Lower lobe of right lung (tissue), 2 donors: Measurements from ENCODE around the gene SPEF1. TPM values are rescaled to one million over a fixed set of nuclear protein-coding genes. Genes with fewer than 3 reads are reported as not detected.

Source experiments
- ATAC-seq, 2 donors: fragments of 200-7000 bp; cut with Tn5 transposase; one replicate each; pipeline ENCODE4 v1.9.1; 2020 to 2022; ENCODE audit warnings: mild to moderate bottlenecking in 2 of 2, moderate library complexity in 2 of 2
- DNase-seq: peaks from one replicate; pipeline ENCODE4 v3.0.0-alpha.2; 2020
- H3K27ac ChIP-seq: fragments of 200-600 bp; one replicate; pipeline ENCODE4 v1.8.0; 2022
- H3K27me3 ChIP-seq: fragments of 200-600 bp; one replicate; pipeline ENCODE4 v1.8.0; 2022; ENCODE audit warnings: low read depth
- H3K36me3 ChIP-seq: fragments of 200-600 bp; one replicate; pipeline ENCODE4 v1.8.0; 2022; ENCODE audit warnings: mild to moderate bottlenecking
- H3K4me1 ChIP-seq: fragments of 200-600 bp; one replicate; pipeline ENCODE4 v1.8.0; 2022
- H3K4me3 ChIP-seq: fragments of 200-600 bp; one replicate; pipeline ENCODE4 v1.8.0; 2022; ENCODE audit warnings: mild to moderate bottlenecking
- H3K9me3 ChIP-seq: fragments of 200-600 bp; one replicate; pipeline ENCODE4 v1.8.0; 2022
- intact Hi-C: fragments of 100-400 bp; cut with DNase I; formaldehyde crosslinking; loops from one replicate; pipeline ENCODE4 v1.11.0; 2022
- total RNA-seq: library from RNA; stranded (reverse); fragmentation: NEBNext Ultra II Directional; extraction: Animal tissue kit (Norgen Biotek cat#: 25700); gene quantifications from one replicate; pipeline ENCODE4 v1.2.1, GENCODE V29; 2021
- TF ChIP-seq, protein P1 (sequence below): fragments of 200-600 bp; IDR thresholded peaks from one replicate; pipeline ENCODE4 v1.8.0; 2022; ENCODE audit warnings: antibody characterized with exemption, mild to moderate bottlenecking
- donor health status: DM: no; HTN: yes; CAD: no; lungs with severe emphysema.

Gene SPEF1
- total RNA-seq, 1 donor from 2014 or later: 3.9 TPM

DNA sequence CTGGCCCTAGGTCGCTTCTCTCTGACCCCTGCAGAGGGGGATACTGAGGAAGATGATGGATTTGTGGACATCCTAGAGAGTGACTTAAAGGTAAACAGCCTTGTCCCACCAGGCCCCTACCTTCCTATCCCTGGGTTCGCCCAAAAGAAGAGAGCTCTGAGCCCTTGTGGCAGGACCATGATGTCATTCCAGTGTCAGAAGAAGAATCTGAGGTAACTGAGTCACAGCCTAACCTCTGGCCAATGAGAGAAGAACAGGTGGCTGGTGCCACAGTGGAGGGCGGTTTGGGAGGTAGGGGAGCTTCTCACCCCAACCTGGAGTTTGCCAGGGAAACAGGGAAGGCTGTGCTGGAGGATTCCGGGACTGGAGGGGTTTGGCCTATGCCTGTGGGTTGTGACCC, 20.1 kb upstream of the SPEF1 start:
- no peaks in the 10 kb centered on the region for H3K9me3 ChIP-seq
- no peak for ATAC-seq
- H3K4me3 ChIP-seq: no peak overlapping the region
- H3K36me3 ChIP-seq: peaks cover 82% of the 10 kb centered on the region
- peak; percentile 6 for DNase-seq
- H3K27ac ChIP-seq: peak overlapping the region; percentile 83
- no peaks in the 10 kb centered on the region for H3K27me3 ChIP-seq
- TF ChIP-seq, protein P1, sequence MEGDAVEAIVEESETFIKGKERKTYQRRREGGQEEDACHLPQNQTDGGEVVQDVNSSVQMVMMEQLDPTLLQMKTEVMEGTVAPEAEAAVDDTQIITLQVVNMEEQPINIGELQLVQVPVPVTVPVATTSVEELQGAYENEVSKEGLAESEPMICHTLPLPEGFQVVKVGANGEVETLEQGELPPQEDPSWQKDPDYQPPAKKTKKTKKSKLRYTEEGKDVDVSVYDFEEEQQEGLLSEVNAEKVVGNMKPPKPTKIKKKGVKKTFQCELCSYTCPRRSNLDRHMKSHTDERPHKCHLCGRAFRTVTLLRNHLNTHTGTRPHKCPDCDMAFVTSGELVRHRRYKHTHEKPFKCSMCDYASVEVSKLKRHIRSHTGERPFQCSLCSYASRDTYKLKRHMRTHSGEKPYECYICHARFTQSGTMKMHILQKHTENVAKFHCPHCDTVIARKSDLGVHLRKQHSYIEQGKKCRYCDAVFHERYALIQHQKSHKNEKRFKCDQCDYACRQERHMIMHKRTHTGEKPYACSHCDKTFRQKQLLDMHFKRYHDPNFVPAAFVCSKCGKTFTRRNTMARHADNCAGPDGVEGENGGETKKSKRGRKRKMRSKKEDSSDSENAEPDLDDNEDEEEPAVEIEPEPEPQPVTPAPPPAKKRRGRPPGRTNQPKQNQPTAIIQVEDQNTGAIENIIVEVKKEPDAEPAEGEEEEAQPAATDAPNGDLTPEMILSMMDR: no peak
- H3K4me1 ChIP-seq: peaks cover 100% of the 10 kb centered on the region
- intact Hi-C loops: no loop called here

DNA sequence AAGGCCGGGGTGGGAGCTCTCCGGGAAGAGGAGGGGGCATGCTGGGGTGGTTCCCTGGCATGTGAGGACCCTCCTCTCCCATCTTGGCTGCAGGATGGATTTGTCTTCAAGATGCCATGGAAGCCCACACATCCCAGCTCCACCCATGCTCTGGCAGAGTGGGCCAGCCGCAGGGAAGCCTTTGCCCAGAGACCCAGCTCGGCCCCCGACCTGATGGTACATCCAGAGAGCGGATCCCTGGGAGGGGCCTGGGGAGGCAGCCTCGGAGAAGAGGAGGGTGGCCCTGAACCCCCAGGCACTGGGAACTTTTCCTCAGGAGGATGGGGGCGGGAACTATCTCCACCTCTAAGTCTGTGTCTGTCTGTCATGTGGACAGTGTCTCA, 19.6 kb upstream of the SPEF1 start:
- no peaks in the 10 kb centered on the region for H3K27me3 ChIP-seq
- H3K36me3 ChIP-seq: peaks cover 80% of the 10 kb centered on the region
- H3K4me3 ChIP-seq: peak overlapping the region; percentile 14
- no peaks in the 10 kb centered on the region for H3K9me3 ChIP-seq
- ATAC-seq (no peak), DNase-seq (peak; percentile 47)
- intact Hi-C loops: no loop called here
- TF ChIP-seq, protein P1: no peak
- H3K4me1 ChIP-seq: peaks cover 96% of the 10 kb centered on the region
- H3K27ac ChIP-seq: peak overlapping the region; percentile 83

DNA sequence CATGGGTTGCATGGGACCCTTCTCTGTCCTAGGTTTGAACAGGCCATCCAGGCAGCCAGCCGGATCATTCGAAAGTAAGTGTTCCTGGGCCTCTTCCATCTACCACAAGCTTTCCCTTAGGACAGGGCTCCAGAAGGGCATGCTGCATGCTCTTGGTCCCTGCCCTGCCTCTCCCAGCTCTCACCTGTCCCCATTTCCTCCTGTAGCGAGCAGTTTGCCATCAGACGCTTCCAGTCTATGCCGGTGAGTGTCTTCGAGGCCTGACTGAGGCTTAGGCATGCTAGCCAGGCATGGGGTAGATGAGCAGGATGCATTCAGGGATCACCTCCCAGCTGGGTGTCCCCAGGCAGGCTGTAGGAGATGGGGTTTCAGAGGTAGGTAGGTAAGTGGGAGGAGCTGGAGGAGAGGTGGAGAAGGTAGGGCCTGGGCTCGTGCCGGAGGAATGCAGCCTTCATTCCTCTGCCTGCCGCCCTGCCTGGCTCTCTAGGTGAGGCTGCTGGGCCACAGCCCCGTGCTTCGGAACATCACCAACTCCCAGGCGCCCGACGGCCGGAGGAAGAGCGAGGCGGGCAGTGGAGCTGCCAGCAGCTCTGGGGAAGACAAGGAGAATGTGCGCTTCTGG, 19.1 kb upstream of the SPEF1 start:
- intact Hi-C loops: no loop called here
- TF ChIP-seq, protein P1: no peak
- H3K27ac ChIP-seq: peak overlapping the region; percentile 83

DNA sequence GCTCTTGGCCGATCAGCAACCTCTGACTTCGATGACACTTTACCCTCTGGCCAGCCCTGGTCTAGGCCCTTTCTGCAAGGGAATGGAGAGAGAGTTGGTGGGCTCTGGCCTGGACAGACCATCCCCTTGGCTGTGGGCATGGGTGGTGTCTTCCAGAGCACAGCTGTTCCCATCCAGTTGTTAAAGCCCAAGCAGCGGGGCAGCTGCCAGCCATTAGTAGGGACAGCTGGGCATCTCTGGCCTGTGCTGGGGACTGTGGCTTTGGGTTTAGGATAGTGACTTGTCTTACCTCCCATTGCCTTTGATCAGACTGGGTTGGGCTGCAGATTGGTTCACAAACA, 17.6 kb upstream of the SPEF1 start:
- H3K27ac ChIP-seq: peak overlapping the region; percentile 95
- peak overlapping the region; percentile 79 for H3K4me3 ChIP-seq
- TF ChIP-seq, protein P1: no peak

More for the DNA sequence above, 19.1 kb upstream of the SPEF1 start:
- Histone ChIP-seq H3K9me3 (no peaks in the 10 kb centered on the region), H3K4me1 (peaks cover 91% of the 10 kb centered on the region), H3K36me3 (peaks cover 75% of the 10 kb centered on the region), H3K27me3 (no peaks in the 10 kb centered on the region), H3K4me3 (peak overlapping the region; percentile 14)
- peak in 1 of 2 donors; percentile 17 for ATAC-seq
- peak; percentile 53 for DNase-seq

DNA sequence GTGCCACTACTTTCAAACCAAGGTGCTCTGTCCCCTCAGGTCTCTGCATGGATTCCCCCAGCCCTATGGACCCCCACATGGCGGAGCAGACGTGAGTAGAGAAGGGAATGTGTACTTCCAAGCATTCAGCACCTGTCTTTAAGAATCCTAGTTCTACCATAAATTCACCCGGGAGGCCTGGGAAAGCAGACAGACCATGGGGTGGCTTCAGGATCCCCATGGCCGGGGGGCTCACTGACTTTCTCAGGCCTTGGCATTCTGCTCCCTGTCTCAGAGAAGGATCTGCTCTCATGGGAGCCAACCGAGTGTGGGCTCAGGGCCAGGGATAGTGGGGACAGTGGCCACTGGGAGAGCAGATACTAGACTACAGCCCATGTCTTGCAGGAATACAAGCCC, 17.1 kb upstream of the SPEF1 start:
- no peaks in the 10 kb centered on the region for H3K9me3 ChIP-seq
- DNase-seq (peak; percentile 44), ATAC-seq (no peak)
- peak overlapping the region; percentile 79 for H3K4me3 ChIP-seq
- peaks cover 77% of the 10 kb centered on the region for H3K4me1 ChIP-seq
- peaks cover 55% of the 10 kb centered on the region for H3K36me3 ChIP-seq
- H3K27ac ChIP-seq: peak overlapping the region; percentile 95
- intact Hi-C loops: no loop called here
- TF ChIP-seq, protein P1: no peak
- H3K27me3 ChIP-seq: no peaks in the 10 kb centered on the region

More for the DNA sequence above, 17.6 kb upstream of the SPEF1 start:
- DNase-seq: peak; percentile 19
- intact Hi-C loops: no loop called here
- Histone ChIP-seq H3K27me3 (no peaks in the 10 kb centered on the region), H3K4me1 (peaks cover 82% of the 10 kb centered on the region), H3K36me3 (peaks cover 60% of the 10 kb centered on the region), H3K9me3 (no peaks in the 10 kb centered on the region)
- no peak for ATAC-seq
